ENCODE measurements around the gene NEMP1. TPM values are rescaled to one million over a fixed set of nuclear protein-coding genes. Genes with fewer than 3 reads are reported as not detected.
"Not testable (repeated sequence)": the region's sequence is repeated elsewhere in the genome, so short reads cannot be mapped to it uniquely, and the experiment has no call there.

NEMP1 gene
- total RNA-seq, 1 experiment from 2014 or later: 63.2 TPM

DNA sequence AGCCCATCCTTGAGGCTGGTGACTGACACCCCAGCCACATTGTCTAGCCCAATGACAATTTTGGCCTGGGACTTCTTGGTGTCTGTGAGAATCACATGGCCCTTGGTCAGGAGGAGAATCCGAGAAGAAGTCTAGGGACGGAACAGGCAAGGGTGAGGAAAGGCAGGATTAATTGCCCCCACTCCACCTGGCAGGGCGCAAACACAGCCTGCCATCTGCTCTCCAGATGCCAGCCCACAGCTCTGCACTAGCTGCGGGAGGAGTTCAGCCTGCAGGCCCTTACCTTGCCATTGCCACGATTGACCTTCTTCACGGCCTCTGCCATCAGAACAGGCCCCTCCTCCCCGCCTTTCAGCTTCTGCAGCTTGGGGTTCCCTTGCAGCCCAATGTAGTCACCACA, 49.1 kb downstream of the NEMP1 start:
- intact Hi-C loops (cut with micrococcal nuclease; ENCODE audit: unreplicated experiment): no loop called here
- no peak overlapping the region for H3K27ac Mint-ChIP-seq (ENCODE audit: unreplicated experiment)
- CTCF ChIA-PET: interaction anchor here (0.6 kb wide), 1 partner anchor 235 kb away, joined by 4 read pairs; no protein-coding TSS in a partner anchor
- H3K9me3 Mint-ChIP-seq (ENCODE audit: low read depth, unreplicated experiment): no peaks in the 10 kb centered on the region
- H3K4me3 Mint-ChIP-seq (ENCODE audit: low read depth, unreplicated experiment): no peak overlapping the region
- TF ChIP-seq, protein P1, sequence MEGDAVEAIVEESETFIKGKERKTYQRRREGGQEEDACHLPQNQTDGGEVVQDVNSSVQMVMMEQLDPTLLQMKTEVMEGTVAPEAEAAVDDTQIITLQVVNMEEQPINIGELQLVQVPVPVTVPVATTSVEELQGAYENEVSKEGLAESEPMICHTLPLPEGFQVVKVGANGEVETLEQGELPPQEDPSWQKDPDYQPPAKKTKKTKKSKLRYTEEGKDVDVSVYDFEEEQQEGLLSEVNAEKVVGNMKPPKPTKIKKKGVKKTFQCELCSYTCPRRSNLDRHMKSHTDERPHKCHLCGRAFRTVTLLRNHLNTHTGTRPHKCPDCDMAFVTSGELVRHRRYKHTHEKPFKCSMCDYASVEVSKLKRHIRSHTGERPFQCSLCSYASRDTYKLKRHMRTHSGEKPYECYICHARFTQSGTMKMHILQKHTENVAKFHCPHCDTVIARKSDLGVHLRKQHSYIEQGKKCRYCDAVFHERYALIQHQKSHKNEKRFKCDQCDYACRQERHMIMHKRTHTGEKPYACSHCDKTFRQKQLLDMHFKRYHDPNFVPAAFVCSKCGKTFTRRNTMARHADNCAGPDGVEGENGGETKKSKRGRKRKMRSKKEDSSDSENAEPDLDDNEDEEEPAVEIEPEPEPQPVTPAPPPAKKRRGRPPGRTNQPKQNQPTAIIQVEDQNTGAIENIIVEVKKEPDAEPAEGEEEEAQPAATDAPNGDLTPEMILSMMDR (IDR thresholded peaks at IDR 0.05; ENCODE audit: unreplicated experiment): no peak
- peaks cover 7% of the 10 kb centered on the region for H3K4me1 Mint-ChIP-seq (ENCODE audit: low read depth, unreplicated experiment)
- no peak for DNase-seq
- no peaks in the 10 kb centered on the region for H3K36me3 Mint-ChIP-seq (ENCODE audit: insufficient read depth, unreplicated experiment)
- no TSS peak for BruUV-seq (replicated peaks)
- peaks cover 61% of the 10 kb centered on the region for H3K27me3 Mint-ChIP-seq (ENCODE audit: unreplicated experiment)

- TF ChIP-seq, protein P1 (IDR thresholded peaks at IDR 0.05; ENCODE audit: unreplicated experiment): no peak
- DNase-seq: no peak
- no TSS peak for BruUV-seq (replicated peaks)
- H3K4me3 Mint-ChIP-seq (ENCODE audit: low read depth, unreplicated experiment): no peak overlapping the region
- H3K27ac Mint-ChIP-seq (ENCODE audit: unreplicated experiment): no peak overlapping the region
- CTCF ChIA-PET: interaction anchor here (1.6 kb wide), 1 partner anchor 84 kb away, joined by 8 read pairs; no protein-coding TSS in a partner anchor
- no peaks in the 10 kb centered on the region for H3K36me3 Mint-ChIP-seq (ENCODE audit: insufficient read depth, unreplicated experiment)
- H3K4me1 Mint-ChIP-seq (ENCODE audit: low read depth, unreplicated experiment): peaks cover 7% of the 10 kb centered on the region
- H3K9me3 Mint-ChIP-seq (ENCODE audit: low read depth, unreplicated experiment): no peaks in the 10 kb centered on the region
- peaks cover 69% of the 10 kb centered on the region for H3K27me3 Mint-ChIP-seq (ENCODE audit: unreplicated experiment)
- intact Hi-C loops (cut with micrococcal nuclease; ENCODE audit: unreplicated experiment): no loop called here
Observed at GRCh38 chr12:57027805-57028153, 50.8 kb downstream of the NEMP1 start.

- TF ChIP-seq, protein P1 (IDR thresholded peaks at IDR 0.05; ENCODE audit: unreplicated experiment): no peak
- Mint-ChIP-seq H3K27ac (ENCODE audit: unreplicated experiment) (no peak overlapping the region), H3K9me3 (ENCODE audit: low read depth, unreplicated experiment) (no peaks in the 10 kb centered on the region), H3K27me3 (ENCODE audit: unreplicated experiment) (peaks cover 64% of the 10 kb centered on the region), H3K4me1 (ENCODE audit: low read depth, unreplicated experiment) (peaks cover 7% of the 10 kb centered on the region), H3K4me3 (ENCODE audit: low read depth, unreplicated experiment) (no peak overlapping the region), H3K36me3 (ENCODE audit: insufficient read depth, unreplicated experiment) (no peaks in the 10 kb centered on the region)
- CTCF ChIA-PET: interaction anchor here (1.6 kb wide), 1 partner anchor 85 kb away, joined by 8 read pairs; no protein-coding TSS in a partner anchor
- BruUV-seq (replicated peaks): no TSS peak
- intact Hi-C loops (cut with micrococcal nuclease; ENCODE audit: unreplicated experiment): no loop called here
- DNase-seq: no peak
Observed at GRCh38 chr12:57027011-57027804, 51.4 kb downstream of the NEMP1 start.

- no peak overlapping the region for H3K27ac Mint-ChIP-seq (ENCODE audit: unreplicated experiment)
- CTCF ChIA-PET: interaction anchor here (0.7 kb wide), 1 partner anchor 9 kb away, joined by 7 read pairs; the partner anchor contains the start of gene TAC3
- H3K36me3 Mint-ChIP-seq (ENCODE audit: insufficient read depth, unreplicated experiment): no peaks in the 10 kb centered on the region
- intact Hi-C loops (cut with micrococcal nuclease; ENCODE audit: unreplicated experiment): no loop called here
- H3K27me3 Mint-ChIP-seq (ENCODE audit: unreplicated experiment): peaks cover 46% of the 10 kb centered on the region
- H3K9me3 Mint-ChIP-seq (ENCODE audit: low read depth, unreplicated experiment): no peaks in the 10 kb centered on the region
- H3K4me1 Mint-ChIP-seq (ENCODE audit: low read depth, unreplicated experiment): no peaks in the 10 kb centered on the region
- TF ChIP-seq, protein P1 (IDR thresholded peaks at IDR 0.05; ENCODE audit: unreplicated experiment): no peak
- DNase-seq: no peak
- no peak overlapping the region for H3K4me3 Mint-ChIP-seq (ENCODE audit: low read depth, unreplicated experiment)
- no TSS peak for BruUV-seq (replicated peaks)
Observed at GRCh38 chr12:57025196-57025595, 53.4 kb downstream of the NEMP1 start.

- H3K36me3 Mint-ChIP-seq (ENCODE audit: insufficient read depth, unreplicated experiment); intact Hi-C loops (cut with micrococcal nuclease; ENCODE audit: unreplicated experiment); H3K4me1 Mint-ChIP-seq (ENCODE audit: low read depth, unreplicated experiment); H3K4me3 Mint-ChIP-seq (ENCODE audit: low read depth, unreplicated experiment); H3K9me3 Mint-ChIP-seq (ENCODE audit: low read depth, unreplicated experiment); H3K27ac Mint-ChIP-seq (ENCODE audit: unreplicated experiment); CTCF ChIA-PET; DNase-seq; BruUV-seq (replicated peaks): not testable (repeated sequence)
- H3K27me3 Mint-ChIP-seq (ENCODE audit: unreplicated experiment): peaks cover 36% of the 10 kb centered on the region
Observed at GRCh38 chr12:57022324-57022723, 56.3 kb downstream of the NEMP1 start.
